ENCODE measurements around the gene N4BP2L2. TPM values are rescaled to one million over a fixed set of nuclear protein-coding genes. Genes with fewer than 3 reads are reported as not detected.

N4BP2L2 gene
- total RNA-seq, 1 experiment from 2014 or later, result 92.7 TPM

GRCh38 chr13:32538143-32538620, 413 bp downstream of the N4BP2L2 start:
- peak; percentile 68 for ATAC-seq
- BruUV-seq (replicated peaks), result TSS peak; percentile 72
- Histone ChIP-seq H2AFZ (ENCODE audit: low read depth, low read length, poor library complexity, severe bottlenecking) (no peak overlapping the region), H3K27me3 (ENCODE audit: insufficient read depth, low read length) (no peaks in the 10 kb centered on the region), H3K79me2 (ENCODE audit: insufficient read depth, low read length) (peaks cover 54% of the 10 kb centered on the region), H3K9ac (ENCODE audit: low read length) (peak overlapping the region; percentile 84), H3K36me3 (ENCODE audit: control insufficient read depth in 1 of 2, insufficient read depth in 2 of 2, low read length in 2 of 2) (peaks cover 18 to 23% of the 10 kb centered on the region in 2 experiments), H3K4me3 (replicated peaks in 1 of 2; ENCODE audit: low read depth in 1 of 2, low read length in 2 of 2) (peak overlapping the region; percentile 81 to 85), H3K4me2 (ENCODE audit: low read length) (peak overlapping the region; percentile 79), H3K9me3 (ENCODE audit: control insufficient read depth in 1 of 2, insufficient read depth in 1 of 2, low read depth in 1 of 2, low read length in 2 of 2) (no peaks in the 10 kb centered on the region), H4K20me1 (ENCODE audit: insufficient read depth) (no peaks in the 10 kb centered on the region), H3K27ac (ENCODE audit: low read depth, low read length) (peak overlapping the region; percentile 92), H3K9me2 (ENCODE audit: insufficient read depth) (no peaks in the 10 kb centered on the region), H3K4me1 (ENCODE audit: control insufficient read depth in 1 of 2, insufficient read depth in 2 of 2, low read length in 2 of 2) (peaks cover 5 to 11% of the 10 kb centered on the region in 2 experiments; a peak in 2 of 4 replicates)
- intact Hi-C loops (cut with micrococcal nuclease), result loop anchor here (5.0 kb wide), 1 partner anchor 221 kb away; the partner anchor contains the start of genes BRCA2 and ZAR1L
- ChIA-PET RAD21 (ENCODE audit: low non-redundant PET in 1 of 2, low total read pairs in 2 of 2, uncharacterized antibody in 2 of 2, unreplicated experiment in 2 of 2) (no interaction called here), CTCF (interaction anchor here (1.2 to 1.6 kb wide), 3 partner anchors 48 to 628 kb away, joined by 4 to 5 read pairs (median 4); partner anchors contain the start of gene PDS5B), POLR2A (interaction anchor here (1.4 to 1.6 kb wide), 2 partner anchors 20 to 48 kb away, joined by 3 read pairs; partner anchors contain the start of gene PDS5B)
- DNase-seq (ENCODE audit: low read depth, low spot score), result no peak
- TF ChIP-seq ZFX (IDR thresholded peaks at IDR 0.05), result peak; percentile 56
- TF ChIP-seq MAX (IDR thresholded peaks at IDR 0.05), result 0 out of 2 replicates have a peak, but pooled peaks have one; percentile 32
- no peak for TF ChIP-seq FOSL1 (IDR thresholded peaks at IDR 0.05; ENCODE audit: low read depth)

GRCh38 chr13:32537580-32538142, 934 bp downstream of the N4BP2L2 start:
- Histone ChIP-seq H3K27ac (ENCODE audit: low read depth, low read length) (peak overlapping the region; percentile 92), H3K9ac (ENCODE audit: low read length) (peak overlapping the region; percentile 84), H3K9me3 (ENCODE audit: control insufficient read depth in 1 of 2, insufficient read depth in 1 of 2, low read depth in 1 of 2, low read length in 2 of 2) (no peaks in the 10 kb centered on the region), H3K36me3 (ENCODE audit: control insufficient read depth in 1 of 2, insufficient read depth in 2 of 2, low read length in 2 of 2) (peaks cover 18 to 25% of the 10 kb centered on the region in 2 experiments), H3K27me3 (ENCODE audit: insufficient read depth, low read length) (no peaks in the 10 kb centered on the region), H3K4me1 (ENCODE audit: control insufficient read depth in 1 of 2, insufficient read depth in 2 of 2, low read length in 2 of 2) (peaks cover 5 to 11% of the 10 kb centered on the region in 2 experiments; a peak in 2 of 4 replicates), H3K4me3 (replicated peaks in 1 of 2; ENCODE audit: low read depth in 1 of 2, low read length in 2 of 2) (peak overlapping the region; percentile 81 to 85), H2AFZ (ENCODE audit: low read depth, low read length, poor library complexity, severe bottlenecking) (no peak overlapping the region), H4K20me1 (ENCODE audit: insufficient read depth) (no peaks in the 10 kb centered on the region), H3K79me2 (ENCODE audit: insufficient read depth, low read length) (peaks cover 59% of the 10 kb centered on the region), H3K4me2 (ENCODE audit: low read length) (peak overlapping the region; percentile 79), H3K9me2 (ENCODE audit: insufficient read depth) (no peaks in the 10 kb centered on the region)
- CTCF ChIA-PET, result interaction anchor here (1.2 to 1.6 kb wide), 2 partner anchors 102 to 628 kb away, joined by 4 to 5 read pairs; no protein-coding TSS in a partner anchor
- POLR2A ChIA-PET, result interaction anchor here (1.4 to 1.6 kb wide), 2 partner anchors 20 to 48 kb away, joined by 3 read pairs; partner anchors contain the start of gene PDS5B
- intact Hi-C loops (cut with micrococcal nuclease), result loop anchor here (5.0 kb wide), 1 partner anchor 220 kb away; the partner anchor contains the start of genes BRCA2 and ZAR1L
- BruUV-seq (replicated peaks), result no TSS peak
- TF ChIP-seq SP1 (IDR thresholded peaks at IDR 0.05; ENCODE audit: low read depth) (no peak), EZH2 (IDR thresholded peaks at IDR 0.05) (no peak), FOSL1 (IDR thresholded peaks at IDR 0.05; ENCODE audit: low read depth) (no peak), YY1 (IDR thresholded peaks at IDR 0.05; ENCODE audit: extremely low read depth, insufficient replicate concordance, low read depth, low read length) (no peak), CEBPB (IDR thresholded peaks at IDR 0.05; ENCODE audit: low read depth) (no peak), MAX (IDR thresholded peaks at IDR 0.05) (no peak)
- TF ChIP-seq, protein P1, sequence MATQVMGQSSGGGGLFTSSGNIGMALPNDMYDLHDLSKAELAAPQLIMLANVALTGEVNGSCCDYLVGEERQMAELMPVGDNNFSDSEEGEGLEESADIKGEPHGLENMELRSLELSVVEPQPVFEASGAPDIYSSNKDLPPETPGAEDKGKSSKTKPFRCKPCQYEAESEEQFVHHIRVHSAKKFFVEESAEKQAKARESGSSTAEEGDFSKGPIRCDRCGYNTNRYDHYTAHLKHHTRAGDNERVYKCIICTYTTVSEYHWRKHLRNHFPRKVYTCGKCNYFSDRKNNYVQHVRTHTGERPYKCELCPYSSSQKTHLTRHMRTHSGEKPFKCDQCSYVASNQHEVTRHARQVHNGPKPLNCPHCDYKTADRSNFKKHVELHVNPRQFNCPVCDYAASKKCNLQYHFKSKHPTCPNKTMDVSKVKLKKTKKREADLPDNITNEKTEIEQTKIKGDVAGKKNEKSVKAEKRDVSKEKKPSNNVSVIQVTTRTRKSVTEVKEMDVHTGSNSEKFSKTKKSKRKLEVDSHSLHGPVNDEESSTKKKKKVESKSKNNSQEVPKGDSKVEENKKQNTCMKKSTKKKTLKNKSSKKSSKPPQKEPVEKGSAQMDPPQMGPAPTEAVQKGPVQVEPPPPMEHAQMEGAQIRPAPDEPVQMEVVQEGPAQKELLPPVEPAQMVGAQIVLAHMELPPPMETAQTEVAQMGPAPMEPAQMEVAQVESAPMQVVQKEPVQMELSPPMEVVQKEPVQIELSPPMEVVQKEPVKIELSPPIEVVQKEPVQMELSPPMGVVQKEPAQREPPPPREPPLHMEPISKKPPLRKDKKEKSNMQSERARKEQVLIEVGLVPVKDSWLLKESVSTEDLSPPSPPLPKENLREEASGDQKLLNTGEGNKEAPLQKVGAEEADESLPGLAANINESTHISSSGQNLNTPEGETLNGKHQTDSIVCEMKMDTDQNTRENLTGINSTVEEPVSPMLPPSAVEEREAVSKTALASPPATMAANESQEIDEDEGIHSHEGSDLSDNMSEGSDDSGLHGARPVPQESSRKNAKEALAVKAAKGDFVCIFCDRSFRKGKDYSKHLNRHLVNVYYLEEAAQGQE (IDR thresholded peaks at IDR 0.05; ENCODE audit: low read depth), result no peak
- ATAC-seq (peak; percentile 35), DNase-seq (ENCODE audit: low read depth, low spot score) (peak; percentile 6)
- RAD21 ChIA-PET (ENCODE audit: low non-redundant PET in 1 of 2, low total read pairs in 2 of 2, uncharacterized antibody in 2 of 2, unreplicated experiment in 2 of 2), result no interaction called here

Measured in HCT116 (cell line).